ENCODE data around the gene CDKN1B.
A peak's percentile ranks its signal among the peaks of the same experiment; 100 is the strongest.

CDKN1B gene

GRCh38 chr12:12716793-12717585, at the start of gene CDKN1B:
Gene CDKN1B, plus strand, starts transcription at chr12:12717368. Its CDS starts 472 bp downstream, at chr12:12717840.
- DNase-seq, result peak; percentile 83

GRCh38 chr12:12668005-12668404, 49.2 kb upstream of the CDKN1B start:
- DNase-seq, result no peak

- DNase-seq, result no peak
Observed at GRCh38 chr12:12669020-12669419, 48.1 kb upstream of the CDKN1B start.

- DNase-seq, result no peak
Observed at GRCh38 chr12:12671850-12672660, 45.1 kb upstream of the CDKN1B start.

GRCh38 chr12:12673296-12673695, 43.9 kb upstream of the CDKN1B start:
- DNase-seq, result no peak

- no peak for DNase-seq
Observed at GRCh38 chr12:12676605-12677004, 40.6 kb upstream of the CDKN1B start.

GRCh38 chr12:12681061-12681765, 36.0 kb upstream of the CDKN1B start:
- no peak for DNase-seq

GRCh38 chr12:12682284-12682683, 34.9 kb upstream of the CDKN1B start:
- no peak for DNase-seq

- DNase-seq, result no peak
Observed at GRCh38 chr12:12683136-12683697, 34.0 kb upstream of the CDKN1B start.

GRCh38 chr12:12683725-12684124, 33.4 kb upstream of the CDKN1B start:
- DNase-seq, result no peak

- no peak for DNase-seq
Observed at GRCh38 chr12:12684375-12685106, 32.6 kb upstream of the CDKN1B start.

- no peak for DNase-seq
Observed at GRCh38 chr12:12685305-12685704, 31.9 kb upstream of the CDKN1B start.

- no peak for DNase-seq
Observed at GRCh38 chr12:12686472-12686871, 30.7 kb upstream of the CDKN1B start.

- no peak for DNase-seq
Observed at GRCh38 chr12:12686925-12687324, 30.2 kb upstream of the CDKN1B start.

- no peak for DNase-seq
Observed at GRCh38 chr12:12689647-12690300, 27.4 kb upstream of the CDKN1B start.

- no peak for DNase-seq
Observed at GRCh38 chr12:12691549-12691948, 25.6 kb upstream of the CDKN1B start.

GRCh38 chr12:12693111-12693671, 24.0 kb upstream of the CDKN1B start:
- no peak for DNase-seq

- DNase-seq, result peak; percentile 86
Observed at GRCh38 chr12:12696562-12697383, 20.4 kb upstream of the CDKN1B start.

- no peak for DNase-seq
Observed at GRCh38 chr12:12699345-12699744, 17.8 kb upstream of the CDKN1B start.

- no peak for DNase-seq
Observed at GRCh38 chr12:12700254-12700653, 16.9 kb upstream of the CDKN1B start.

GRCh38 chr12:12701457-12701856, 15.7 kb upstream of the CDKN1B start:
- DNase-seq, result no peak
